Stimulated activated naive CD4-positive, alpha-beta T cell (primary cell): ENCODE data around the gene DOK4.

Experiments used
- DNase-seq, 6 experiments: peaks; one replicate each; lab custom pipeline; 2025; lab: John Stamatoyannopoulos, UW

Gene DOK4

GRCh38 chr16:57485916-57486857 lies at the start of gene DOK4:
Gene DOK4 (minus strand): TSS chr16:57486493. CDS start chr16:57479507, 6,986 bp downstream.
- peak; percentile 33 to 74 (median 68) for DNase-seq

GRCh38 chr16:57535680-57536305 lies 49.5 kb upstream of the DOK4 start:
- peak; percentile 81 to 92 (median 90) for DNase-seq

GRCh38 chr16:57534881-57535658 lies 48.8 kb upstream of the DOK4 start:
- peak in 1 of 6 experiments; percentile 38 for DNase-seq

- peak in 1 of 6 experiments; percentile 40 for DNase-seq
Observed at GRCh38 chr16:57534337-57534880, 48.1 kb upstream of the DOK4 start.

GRCh38 chr16:57533431-57534336 lies 47.4 kb upstream of the DOK4 start:
- DNase-seq: peak; percentile 20 to 58 (median 43)

GRCh38 chr16:57532266-57532625 lies 46.0 kb upstream of the DOK4 start:
- peak in 2 of 6 experiments; percentile 22 to 37 for DNase-seq

- no peak for DNase-seq
Observed at GRCh38 chr16:57531635-57532265, 45.5 kb upstream of the DOK4 start.

- DNase-seq: no peak
Observed at GRCh38 chr16:57531253-57531575, 44.9 kb upstream of the DOK4 start.

GRCh38 chr16:57530522-57531252 lies 44.4 kb upstream of the DOK4 start:
- DNase-seq: peak in 2 of 6 experiments; percentile 15 to 36

GRCh38 chr16:57530104-57530521 lies 43.8 kb upstream of the DOK4 start:
- DNase-seq: peak; percentile 41 to 63 (median 56)

- no peak for DNase-seq
Observed at GRCh38 chr16:57529391-57530103, 43.3 kb upstream of the DOK4 start.

GRCh38 chr16:57528499-57529390 lies 42.5 kb upstream of the DOK4 start:
- DNase-seq: no peak

- DNase-seq: no peak
Observed at GRCh38 chr16:57527610-57528360, 41.5 kb upstream of the DOK4 start.

- DNase-seq: no peak
Observed at GRCh38 chr16:57527027-57527426, 40.7 kb upstream of the DOK4 start.

- DNase-seq: no peak
Observed at GRCh38 chr16:57526498-57526897, 40.2 kb upstream of the DOK4 start.

- no peak for DNase-seq
Observed at GRCh38 chr16:57525761-57526160, 39.5 kb upstream of the DOK4 start.

- DNase-seq: no peak
Observed at GRCh38 chr16:57522960-57523359, 36.7 kb upstream of the DOK4 start.
